Measurements from ENCODE around the gene REEP6. TPM values are rescaled to one million over a fixed set of nuclear protein-coding genes. Genes with fewer than 3 reads are reported as not detected.

The REEP6 gene
- polyA plus RNA-seq, 3 donors: 0.51 to 1.8 (median 0.81) TPM

- Histone ChIP-seq H3K27ac (ENCODE audit: low read depth in 1 of 2, low read length in 2 of 2) (no peak overlapping the region), H3K4me1 (ENCODE audit: control insufficient read depth in 1 of 2, insufficient read depth in 2 of 2, low read length in 2 of 2) (peaks cover 4 to 11% of the 10 kb centered on the region in 2 donors), H4K20me1 (ENCODE audit: insufficient read depth, low read length) (no peaks in the 10 kb centered on the region), H3K9me3 (replicated peaks in 1 of 2; ENCODE audit: control insufficient read depth in 1 of 2, insufficient read depth in 1 of 2, low read length in 2 of 2) (peaks cover 6 to 9% of the 10 kb centered on the region in 2 donors), H2AFZ (ENCODE audit: insufficient read depth, low read depth, low read length, poor library complexity, severe bottlenecking) (no peak overlapping the region), H3K4me3 (replicated peaks in 1 of 3; ENCODE audit: low read depth in 2 of 3, low read length in 3 of 3) (no peak overlapping the region), H3K36me3 (replicated peaks in 1 of 2; ENCODE audit: control insufficient read depth in 1 of 2, insufficient read depth in 2 of 2, low read length in 2 of 2) (no peaks in the 10 kb centered on the region), H3K27me3 (ENCODE audit: control insufficient read depth in 2 of 2, insufficient read depth in 2 of 2, low read length in 2 of 2) (peaks cover 2 to 39% of the 10 kb centered on the region in 2 donors), H3K9ac (ENCODE audit: insufficient read depth, low read length, poor library complexity, severe bottlenecking) (no peak overlapping the region), H3K4me2 (replicated peaks; ENCODE audit: extremely low read depth, low read length, poor library complexity, severe bottlenecking) (no peak overlapping the region), H3K79me2 (ENCODE audit: insufficient read depth, low read length) (no peaks in the 10 kb centered on the region)
- H3K27me3 Mint-ChIP-seq (ENCODE audit: low read depth in 3 of 3): peaks cover 30 to 69% (median 50%) of the 10 kb centered on the region in 3 donors
- H3K4me1 Mint-ChIP-seq: peaks cover 3% of the 10 kb centered on the region
- H3K9me3 Mint-ChIP-seq: peaks cover 4 to 17% (median 12%) of the 10 kb centered on the region in 7 donors
- WGBS (ENCODE audit: insufficient coverage): 70% methylated on average over 4 of the region's 14 CpGs
- TF ChIP-seq CTCF (IDR thresholded peaks at IDR 0.05): no peak
- no peak overlapping the region for H3K27ac Mint-ChIP-seq
- no peak for DNase-seq
- intact Hi-C loops (cut with micrococcal nuclease): loop anchor here in 1 of 2 donors (10.0 kb wide), 1 partner anchor 70 kb away; no protein-coding TSS in a partner anchor
- peaks cover 0 to 2% of the 10 kb centered on the region in 2 donors for H3K36me3 Mint-ChIP-seq
- H3K4me3 Mint-ChIP-seq: no peak overlapping the region
These were observed 24.2 kb downstream of the REEP6 start for GRCh38 chr19:1514986-1515721.

- no peak overlapping the region for H3K27ac Mint-ChIP-seq
- Histone ChIP-seq H3K4me1 (ENCODE audit: control insufficient read depth in 1 of 2, insufficient read depth in 2 of 2, low read length in 2 of 2) (peaks cover 4 to 11% of the 10 kb centered on the region in 2 donors), H3K79me2 (ENCODE audit: insufficient read depth, low read length) (no peaks in the 10 kb centered on the region), H3K27me3 (ENCODE audit: control insufficient read depth in 2 of 2, insufficient read depth in 2 of 2, low read length in 2 of 2) (peaks cover 2 to 30% of the 10 kb centered on the region in 2 donors), H2AFZ (ENCODE audit: insufficient read depth, low read depth, low read length, poor library complexity, severe bottlenecking) (no peak overlapping the region), H4K20me1 (ENCODE audit: insufficient read depth, low read length) (no peaks in the 10 kb centered on the region), H3K27ac (ENCODE audit: low read depth in 1 of 2, low read length in 2 of 2) (no peak overlapping the region), H3K9me3 (replicated peaks in 1 of 2; ENCODE audit: control insufficient read depth in 1 of 2, insufficient read depth in 1 of 2, low read length in 2 of 2) (peaks cover 4 to 9% of the 10 kb centered on the region in 2 donors), H3K9ac (ENCODE audit: insufficient read depth, low read length, poor library complexity, severe bottlenecking) (no peak overlapping the region), H3K4me3 (replicated peaks in 1 of 3; ENCODE audit: low read depth in 2 of 3, low read length in 3 of 3) (no peak overlapping the region), H3K4me2 (replicated peaks; ENCODE audit: extremely low read depth, low read length, poor library complexity, severe bottlenecking) (no peak overlapping the region), H3K36me3 (replicated peaks in 1 of 2; ENCODE audit: control insufficient read depth in 1 of 2, insufficient read depth in 2 of 2, low read length in 2 of 2) (no peaks in the 10 kb centered on the region)
- intact Hi-C loops (cut with micrococcal nuclease): loop anchor here in 1 of 2 donors (10.0 kb wide), 1 partner anchor 72 kb away; no protein-coding TSS in a partner anchor
- TF ChIP-seq CTCF (IDR thresholded peaks at IDR 0.05): no peak
- no peak for DNase-seq
- 78% methylated on average over 6 of the region's 8 CpGs for WGBS (ENCODE audit: insufficient coverage)
- H3K36me3 Mint-ChIP-seq: peaks cover 0 to 2% of the 10 kb centered on the region in 2 donors
- peaks cover 22 to 57% (median 41%) of the 10 kb centered on the region in 3 donors for H3K27me3 Mint-ChIP-seq (ENCODE audit: low read depth in 3 of 3)
- peaks cover 4 to 16% (median 12%) of the 10 kb centered on the region in 7 donors for H3K9me3 Mint-ChIP-seq
- no peak overlapping the region for H3K4me3 Mint-ChIP-seq
- peaks cover 3% of the 10 kb centered on the region for H3K4me1 Mint-ChIP-seq
These were observed 25.4 kb downstream of the REEP6 start for GRCh38 chr19:1516395-1516753.
